Endothelial cell of umbilical vein (primary cell): ENCODE results near the gene ANXA4. TPM values are rescaled to one million over a fixed set of nuclear protein-coding genes. Genes with fewer than 3 reads are reported as not detected.

Experiments used
- polyA plus RNA-seq, 4 experiments: library from polyadenylated mRNA; depleted of rRNA in 3 of 4; stranded (reverse) in 3 of 4; unstranded in 1 of 4; fragments of >200 nt; gene quantifications; 2 replicates each; pipeline versions ENCODE4 v1.2.1 to v1.2.3, GENCODE V29; 2011 to 2012; ENCODE audit warnings: missing spikeins in 1 of 4
- small RNA-seq: library from RNA; depleted of rRNA; stranded (forward); fragments of <200 nt; gene quantifications from one replicate; pipeline ENCODE3, GENCODE V24; 2012; ENCODE audit warnings: low replicate concordance, low read depth; ENCODE audit not compliant: insufficient read depth, insufficient read length
- total RNA-seq: library from RNA; stranded (reverse); gene quantifications from 2 replicates; pipeline ENCODE4 v1.2.3, GENCODE V29; 2021

ANXA4 gene
- total and polyA plus RNA-seq, 2 donors (not counting 3 experiments of a cell fraction or from before 2014, with no cell fraction given): 29.4 to 79.6 TPM

Small RNAs within 50 kb of the gene (small RNA-seq; reads per million reads assigned to genes)
- not detected for gene RPL23AP92

Other genes starting within 250 kb of the ANXA4 start
- gene AAK1, start 98.4 kb upstream of the ANXA4 start, total RNA-seq: 116 and 127 TPM in 2 replicates
- gene AAK1, start 98.4 kb upstream of the ANXA4 start, polyA plus RNA-seq: 29.2 and 31.0 TPM in 2 replicates
- 13.0 and 14.6 TPM in 2 replicates for gene GMCL1, start 87.5 kb downstream of the ANXA4 start, total RNA-seq
- 3.8 and 4.2 TPM in 2 replicates for gene GMCL1, start 87.5 kb downstream of the ANXA4 start, polyA plus RNA-seq
- gene SNRNP27, start 151.8 kb downstream of the ANXA4 start, total RNA-seq: 43.2 and 50.6 TPM in 2 replicates
- gene SNRNP27, start 151.8 kb downstream of the ANXA4 start, polyA plus RNA-seq: 9.1 and 12.7 TPM in 2 replicates
- gene MXD1, start 173.0 kb downstream of the ANXA4 start, total RNA-seq: 10.6 and 11.7 TPM in 2 replicates
- gene MXD1, start 173.0 kb downstream of the ANXA4 start, polyA plus RNA-seq: 5.5 and 6.7 TPM in 2 replicates
- 0.15 and 0.48 TPM in 2 replicates for gene ASPRV1, start 219.5 kb downstream of the ANXA4 start, total RNA-seq
- gene ASPRV1, start 219.5 kb downstream of the ANXA4 start, polyA plus RNA-seq: 0.19 and 0.22 TPM in 2 replicates